Uterus (tissue), 2 donors: ENCODE measurements around the gene BMPR1A.

Experiments
- POLR2A ChIP-seq, 2 donors: fragments of 450-650 bp; IDR thresholded peaks; one replicate each; pipeline ENCODE4 v1.6.1; 2016; ENCODE audit warnings: antibody characterized with exemption in 2 of 2, mild to moderate bottlenecking in 1 of 2, moderate library complexity in 1 of 2
- TF ChIP-seq, protein P1 (sequence below), 4 experiments: fragments of 200-600 bp in 2 of 4; fragments of 450-650 bp in 2 of 4; sonication (generic) in 2 of 4; IDR thresholded peaks; one replicate each; pipeline ENCODE4 v1.5.1; 2016 to 2019; ENCODE audit warnings: antibody characterized with exemption in 4 of 4, mild to moderate bottlenecking in 2 of 4, moderate library complexity in 1 of 4

- TF ChIP-seq, protein P1, sequence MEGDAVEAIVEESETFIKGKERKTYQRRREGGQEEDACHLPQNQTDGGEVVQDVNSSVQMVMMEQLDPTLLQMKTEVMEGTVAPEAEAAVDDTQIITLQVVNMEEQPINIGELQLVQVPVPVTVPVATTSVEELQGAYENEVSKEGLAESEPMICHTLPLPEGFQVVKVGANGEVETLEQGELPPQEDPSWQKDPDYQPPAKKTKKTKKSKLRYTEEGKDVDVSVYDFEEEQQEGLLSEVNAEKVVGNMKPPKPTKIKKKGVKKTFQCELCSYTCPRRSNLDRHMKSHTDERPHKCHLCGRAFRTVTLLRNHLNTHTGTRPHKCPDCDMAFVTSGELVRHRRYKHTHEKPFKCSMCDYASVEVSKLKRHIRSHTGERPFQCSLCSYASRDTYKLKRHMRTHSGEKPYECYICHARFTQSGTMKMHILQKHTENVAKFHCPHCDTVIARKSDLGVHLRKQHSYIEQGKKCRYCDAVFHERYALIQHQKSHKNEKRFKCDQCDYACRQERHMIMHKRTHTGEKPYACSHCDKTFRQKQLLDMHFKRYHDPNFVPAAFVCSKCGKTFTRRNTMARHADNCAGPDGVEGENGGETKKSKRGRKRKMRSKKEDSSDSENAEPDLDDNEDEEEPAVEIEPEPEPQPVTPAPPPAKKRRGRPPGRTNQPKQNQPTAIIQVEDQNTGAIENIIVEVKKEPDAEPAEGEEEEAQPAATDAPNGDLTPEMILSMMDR (IDR thresholded peaks at IDR 0.05) = no peak
- TF ChIP-seq POLR2A (IDR thresholded peaks at IDR 0.05) = no peak
These were observed 92.9 kb downstream of the BMPR1A start for GRCh38 chr10:86849181-86849894.
